NCI-H2171 treated with DMSO at 0.1 percent for 48 hours (cell line): ENCODE measurements around the gene HTRA2.

Experiments
- DNase-seq: peaks from one replicate; lab custom pipeline; 2025; lab: John Stamatoyannopoulos, UW

HTRA2 gene

GRCh38 chr2:74515981-74516633 lies 13.6 kb upstream of the HTRA2 start:
- no peak for DNase-seq

GRCh38 chr2:74516650-74517049 lies 13.1 kb upstream of the HTRA2 start:
- no peak for DNase-seq

- no peak for DNase-seq
These were observed 7.2 kb upstream of the HTRA2 start for GRCh38 chr2:74522516-74522915.

- DNase-seq = no peak
These were observed 5.7 kb upstream of the HTRA2 start for GRCh38 chr2:74524005-74524404.

GRCh38 chr2:74524955-74525716 lies 4.6 kb upstream of the HTRA2 start:
- DNase-seq = no peak

GRCh38 chr2:74525717-74526648 lies 3.8 kb upstream of the HTRA2 start, which contains the start of gene DQX1:
TSS of gene DQX1 (minus strand) at chr2:74526231. CDS start at chr2:74525729, 502 bp downstream.
- peak; percentile 39 for DNase-seq

- no peak for DNase-seq
These were observed 3.0 kb upstream of the HTRA2 start for GRCh38 chr2:74526649-74527230.

- no peak for DNase-seq
These were observed 2.0 kb upstream of the HTRA2 start for GRCh38 chr2:74527741-74528140.

- DNase-seq = no peak
These were observed 955 bp upstream of the HTRA2 start for GRCh38 chr2:74528600-74529356.

- DNase-seq = peak; percentile 27
These were observed 780 bp downstream of the HTRA2 start for GRCh38 chr2:74530239-74531187.

- DNase-seq = no peak
These were observed 1.9 kb downstream of the HTRA2 start for GRCh38 chr2:74531666-74532065.

GRCh38 chr2:74532222-74532621 lies 2.5 kb downstream of the HTRA2 start:
- DNase-seq = peak; percentile 47

- DNase-seq = no peak
These were observed 3.7 kb downstream of the HTRA2 start for GRCh38 chr2:74533464-74533863.

GRCh38 chr2:74534411-74534810 lies 4.7 kb downstream of the HTRA2 start:
- no peak for DNase-seq

- no peak for DNase-seq
These were observed 5.8 kb downstream of the HTRA2 start for GRCh38 chr2:74535440-74535965.

GRCh38 chr2:74536166-74536950 lies 6.6 kb downstream of the HTRA2 start:
- no peak for DNase-seq

GRCh38 chr2:74537140-74537539 lies 7.4 kb downstream of the HTRA2 start:
- DNase-seq = no peak

- DNase-seq = no peak
These were observed 9.2 kb downstream of the HTRA2 start for GRCh38 chr2:74538881-74539339.

- no peak for DNase-seq
These were observed 10.6 kb downstream of the HTRA2 start for GRCh38 chr2:74540291-74540690.
